Body of pancreas (tissue), 4 donors: ENCODE results near the gene DMBX1. TPM values are rescaled to one million over a fixed set of nuclear protein-coding genes. Genes with fewer than 3 reads are reported as not detected.

Experiments
- ATAC-seq: fragments of 150-250 bp; one replicate; pipeline ENCODE4 v1.9.1; 2016
- DNase-seq, 4 donors: peaks; one replicate each; pipeline ENCODE4 v3.0.0-alpha.2; 2019
- H3K27ac ChIP-seq, 4 donors: fragments of 200-600 bp; sonication (generic); 1 replicate in 3 of 4; 2 replicates in 1 of 4; pipeline versions ENCODE4 v1.5.1 to v1.6.1; 2016 to 2019; ENCODE audit warnings: mild to moderate bottlenecking in 1 of 4, mixed read lengths in 1 of 4, moderate library complexity in 1 of 4
- H3K27me3 ChIP-seq, 2 donors: fragments of 200-600 bp; sonication (generic); one replicate each; pipeline ENCODE4 v1.6.0; 2016; ENCODE audit warnings: mild to moderate bottlenecking in 1 of 2
- H3K36me3 ChIP-seq, 2 donors: fragments of 200-600 bp; sonication (generic); replicated peaks in 1 of 2; 2 replicates each; pipeline ENCODE4 v1.5.1; 2016; ENCODE audit warnings: low read depth in 2 of 2; ENCODE audit not compliant: insufficient read depth in 1 of 2
- H3K4me1 ChIP-seq: fragments of 200-600 bp; sonication (generic); one replicate; pipeline ENCODE4 v1.6.0; 2016
- H3K4me3 ChIP-seq, 2 donors: fragments of 200-600 bp; sonication (generic); 1 replicate in 1 of 2; 2 replicates in 1 of 2; pipeline ENCODE4 v1.5.1; 2016 to 2019
- H3K9me3 ChIP-seq, 3 donors: fragments of 200-600 bp; sonication (generic); 1 replicate in 2 of 3; 2 replicates in 1 of 3; pipeline ENCODE4 v1.5.1; 2016
- POLR2A ChIP-seq, 3 donors: fragments of 450-650 bp; IDR thresholded peaks; one replicate each; pipeline ENCODE4 v1.6.1; 2016; ENCODE audit warnings: antibody characterized with exemption in 3 of 3, mild to moderate bottlenecking in 2 of 3
- WGBS, 2 donors: methylation state at CpG; one replicate each; pipeline ENCODE4 v1.1.5; 2017; 5-methylcytosine and 5-hydroxymethylcytosine counted together
- intact Hi-C: fragments of 100-400 bp; cut with DNase I; formaldehyde crosslinking; loops from one replicate; pipeline ENCODE4 v1.15.1; 2023
- total RNA-seq, 2 donors: library from RNA; depleted of rRNA; stranded (reverse); fragments of >200 nt; gene quantifications; one replicate each; pipeline ENCODE4 v1.1.0, GENCODE V29; 2016
- TF ChIP-seq, protein P1 (sequence below), 7 experiments: fragments of 450-650 bp in 4 of 7; fragments of 200-600 bp in 3 of 7; sonication (generic) in 3 of 7; IDR thresholded peaks; one replicate each; pipeline ENCODE4 v1.5.1; 2016 to 2019; ENCODE audit warnings: antibody characterized with exemption in 7 of 7

Gene DMBX1
- total RNA-seq, 2 donors from 2014 or later, result not detected

- intact Hi-C loops, result no loop called here
- no peak for TF ChIP-seq POLR2A (IDR thresholded peaks at IDR 0.05)
- TF ChIP-seq, protein P1, sequence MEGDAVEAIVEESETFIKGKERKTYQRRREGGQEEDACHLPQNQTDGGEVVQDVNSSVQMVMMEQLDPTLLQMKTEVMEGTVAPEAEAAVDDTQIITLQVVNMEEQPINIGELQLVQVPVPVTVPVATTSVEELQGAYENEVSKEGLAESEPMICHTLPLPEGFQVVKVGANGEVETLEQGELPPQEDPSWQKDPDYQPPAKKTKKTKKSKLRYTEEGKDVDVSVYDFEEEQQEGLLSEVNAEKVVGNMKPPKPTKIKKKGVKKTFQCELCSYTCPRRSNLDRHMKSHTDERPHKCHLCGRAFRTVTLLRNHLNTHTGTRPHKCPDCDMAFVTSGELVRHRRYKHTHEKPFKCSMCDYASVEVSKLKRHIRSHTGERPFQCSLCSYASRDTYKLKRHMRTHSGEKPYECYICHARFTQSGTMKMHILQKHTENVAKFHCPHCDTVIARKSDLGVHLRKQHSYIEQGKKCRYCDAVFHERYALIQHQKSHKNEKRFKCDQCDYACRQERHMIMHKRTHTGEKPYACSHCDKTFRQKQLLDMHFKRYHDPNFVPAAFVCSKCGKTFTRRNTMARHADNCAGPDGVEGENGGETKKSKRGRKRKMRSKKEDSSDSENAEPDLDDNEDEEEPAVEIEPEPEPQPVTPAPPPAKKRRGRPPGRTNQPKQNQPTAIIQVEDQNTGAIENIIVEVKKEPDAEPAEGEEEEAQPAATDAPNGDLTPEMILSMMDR (IDR thresholded peaks at IDR 0.05), result no peak
- Histone ChIP-seq H3K4me1 (peaks cover 17% of the 10 kb centered on the region), H3K36me3 (no peaks in the 10 kb centered on the region), H3K9me3 (no peaks in the 10 kb centered on the region), H3K27me3 (no peaks in the 10 kb centered on the region), H3K4me3 (no peak overlapping the region), H3K27ac (no peak overlapping the region)
- ATAC-seq, result no peak
- no peak for DNase-seq
- 58 to 60% methylated on average over 3 to 4 of the region's 4 CpGs for WGBS, 2 donors
Observed at GRCh38 chr1:46469881-46470280, 19.8 kb upstream of the DMBX1 start.

GRCh38 chr1:46471848-46472492, 17.7 kb upstream of the DMBX1 start:
- Histone ChIP-seq H3K4me1 (peaks cover 6% of the 10 kb centered on the region), H3K27ac (no peak overlapping the region), H3K36me3 (no peaks in the 10 kb centered on the region), H3K9me3 (no peaks in the 10 kb centered on the region), H3K27me3 (no peaks in the 10 kb centered on the region), H3K4me3 (no peak overlapping the region)
- ATAC-seq (no peak), DNase-seq (no peak)
- 71 to 76% methylated on average over 7 of the region's 7 CpGs for WGBS, 2 donors
- intact Hi-C loops, result no loop called here
- TF ChIP-seq POLR2A (IDR thresholded peaks at IDR 0.05), result no peak
- TF ChIP-seq, protein P1 (IDR thresholded peaks at IDR 0.05), result no peak

GRCh38 chr1:46472498-46473181, 17.0 kb upstream of the DMBX1 start:
- ATAC-seq, result no peak

GRCh38 chr1:46473991-46474390, 15.6 kb upstream of the DMBX1 start:
- intact Hi-C loops, result no loop called here
- no peaks in the 10 kb centered on the region for H3K9me3 ChIP-seq
- TF ChIP-seq, protein P1 (IDR thresholded peaks at IDR 0.05), result no peak
- no peak for TF ChIP-seq POLR2A (IDR thresholded peaks at IDR 0.05)
- H3K4me1 ChIP-seq, result no peaks in the 10 kb centered on the region
- no peak overlapping the region for H3K27ac ChIP-seq
- 42 to 49% methylated on average over 4 of the region's 4 CpGs for WGBS, 2 donors
- no peak for DNase-seq
- ATAC-seq, result no peak
- no peaks in the 10 kb centered on the region for H3K27me3 ChIP-seq
- no peaks in the 10 kb centered on the region for H3K36me3 ChIP-seq
- H3K4me3 ChIP-seq, result no peak overlapping the region

More at GRCh38 chr1:46472498-46473181, 17.0 kb upstream of the DMBX1 start:
- intact Hi-C loops, result no loop called here
- no peak for TF ChIP-seq POLR2A (IDR thresholded peaks at IDR 0.05)
- WGBS, 2 donors, result 56 to 61% methylated on average over 7 of the region's 7 CpGs
- H3K27ac ChIP-seq, result no peak overlapping the region
- H3K4me1 ChIP-seq, result no peaks in the 10 kb centered on the region
- no peaks in the 10 kb centered on the region for H3K27me3 ChIP-seq
- DNase-seq, result no peak
- no peaks in the 10 kb centered on the region for H3K9me3 ChIP-seq
- no peaks in the 10 kb centered on the region for H3K36me3 ChIP-seq
- no peak overlapping the region for H3K4me3 ChIP-seq

DNA sequence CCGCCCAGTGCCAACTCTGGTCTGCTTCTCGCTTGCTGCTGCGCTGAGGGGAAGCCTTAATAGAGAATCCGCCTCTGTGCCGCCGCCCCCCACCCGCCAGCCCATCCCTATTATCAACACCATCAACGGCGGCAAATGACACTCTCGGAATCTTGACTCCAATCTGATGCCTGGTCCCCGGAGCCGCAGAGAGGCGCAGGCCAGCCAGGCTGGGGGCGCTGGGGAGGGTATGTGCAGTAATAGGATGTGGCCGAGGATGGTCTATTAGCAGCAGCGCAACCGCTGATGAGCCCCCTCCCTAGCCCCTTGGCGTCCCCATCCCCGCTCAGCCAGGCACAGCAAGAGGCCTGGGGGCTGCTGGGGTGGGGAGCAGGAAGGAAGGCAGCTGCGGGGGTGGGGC, 15.1 kb upstream of the DMBX1 start:
- Histone ChIP-seq H3K36me3 (no peaks in the 10 kb centered on the region), H3K27me3 (no peaks in the 10 kb centered on the region), H3K4me3 (no peak overlapping the region), H3K4me1 (no peaks in the 10 kb centered on the region), H3K9me3 (no peaks in the 10 kb centered on the region), H3K27ac (no peak overlapping the region)
- DNase-seq (no peak), ATAC-seq (no peak)
- intact Hi-C loops, result no loop called here
- TF ChIP-seq, protein P1 (IDR thresholded peaks at IDR 0.05), result no peak
- TF ChIP-seq POLR2A (IDR thresholded peaks at IDR 0.05), result no peak
- 50 to 63% methylated on average over 11 to 19 of the region's 20 CpGs for WGBS, 2 donors
